Natural killer cell (primary cell): ENCODE results near the gene PLA2G2F. TPM values are rescaled to one million over a fixed set of nuclear protein-coding genes. Genes with fewer than 3 reads are reported as not detected.

Experiments used
- ATAC-seq, 3 donors: fragments of 150-1000 bp in 2 of 3; fragments of 200-7000 bp in 1 of 3; cut with Tn5 transposase; 1 replicate in 1 of 3; 2 replicates in 2 of 3; pipeline ENCODE4 v1.10.0; 2021; ENCODE audit warnings: mild to moderate bottlenecking in 2 of 3, moderate library complexity in 2 of 3
- DNase-seq, 2 donors: peaks; one replicate each; pipeline versions ENCODE4 v3.0.0 to v3.0.0-alpha.2; 2013 to 2021; ENCODE audit warnings: mixed read lengths in 1 of 2
- H3K27ac ChIP-seq: one replicate; pipeline ENCODE4 v1.5.1; 2013; ENCODE audit warnings: mild to moderate bottlenecking, low read length
- H3K27me3 ChIP-seq: one replicate; pipeline ENCODE4 v1.6.1; 2013; ENCODE audit warnings: low read length; ENCODE audit not compliant: control insufficient read depth, insufficient read depth
- H3K36me3 ChIP-seq: one replicate; pipeline ENCODE4 v1.6.1; 2013; ENCODE audit warnings: low read length; ENCODE audit not compliant: control insufficient read depth, insufficient read depth
- H3K4me1 ChIP-seq: one replicate; pipeline ENCODE4 v1.6.1; 2013; ENCODE audit warnings: low read length; ENCODE audit not compliant: control insufficient read depth, insufficient read depth
- H3K4me3 ChIP-seq: one replicate; pipeline ENCODE4 v1.5.1; 2013; ENCODE audit warnings: low read length
- H3K9me3 ChIP-seq: one replicate; pipeline ENCODE4 v1.6.1; 2013; ENCODE audit warnings: low read length; ENCODE audit not compliant: control insufficient read depth, insufficient read depth
- H3K27ac Mint-ChIP-seq, 2 donors: one replicate each; pipeline ENCODE4 v1.8.0; 2022; ENCODE audit warnings: mild to moderate bottlenecking in 2 of 2, mixed read lengths in 2 of 2, moderate library complexity in 1 of 2
- H3K27me3 Mint-ChIP-seq, 2 donors: one replicate each; pipeline ENCODE4 v1.8.0; 2022; ENCODE audit warnings: low read depth in 2 of 2, mixed read lengths in 2 of 2
- H3K36me3 Mint-ChIP-seq: one replicate; pipeline ENCODE4 v1.8.0; 2022; ENCODE audit warnings: mixed read lengths
- H3K4me1 Mint-ChIP-seq, 2 donors: one replicate each; pipeline ENCODE4 v1.8.0; 2022; ENCODE audit warnings: mixed read lengths in 2 of 2
- H3K4me3 Mint-ChIP-seq: one replicate; pipeline ENCODE4 v1.8.0; 2022; ENCODE audit warnings: mild to moderate bottlenecking, moderate library complexity, mixed read lengths
- H3K9me3 Mint-ChIP-seq, 2 donors: one replicate each; pipeline ENCODE4 v1.8.0; 2022; ENCODE audit warnings: mixed read lengths in 2 of 2
- CTCF ChIP-seq: fragments of 200-600 bp; IDR thresholded peaks from one replicate; pipeline ENCODE4 v1.8.0; 2022; ENCODE audit warnings: antibody characterized with exemption
- WGBS: methylation state at CpG from one replicate; pipeline ENCODE4 v1.1.7; 2013; ENCODE audit warnings: missing lambda C conversion rate; ENCODE audit not compliant: insufficient coverage; 5-methylcytosine and 5-hydroxymethylcytosine counted together
- intact Hi-C: fragments of 100-400 bp; cut with micrococcal nuclease; formaldehyde crosslinking; loops from one replicate; pipeline ENCODE4 v1.14.2; 2022
- total RNA-seq, 4 donors: library from RNA; stranded (reverse); fragments of 120-200 nt in 1 of 4; gene quantifications; one replicate each; pipeline versions ENCODE4 v1.2.3 to v1.2.4, GENCODE V29; 2013 to 2022

PLA2G2F gene
- total RNA-seq, 3 donors from 2014 or later (not counting 1 experiment from before 2014, with no cell fraction given): not detected

GRCh38 chr1:20199403-20199802 is 60.3 kb downstream of the PLA2G2F start:
- no peak overlapping the region for H3K4me3 Mint-ChIP-seq
- Histone ChIP-seq H3K27ac (no peak overlapping the region), H3K4me1 (peaks cover 6% of the 10 kb centered on the region), H3K36me3 (no peaks in the 10 kb centered on the region), H3K4me3 (no peak overlapping the region), H3K27me3 (no peaks in the 10 kb centered on the region), H3K9me3 (no peaks in the 10 kb centered on the region)
- 65% methylated on average over 3 of the region's 3 CpGs for WGBS
- no peak for TF ChIP-seq CTCF
- H3K27me3 Mint-ChIP-seq: peaks cover 18 to 27% of the 10 kb centered on the region in 2 donors
- no peak overlapping the region for H3K27ac Mint-ChIP-seq
- no peaks in the 10 kb centered on the region for H3K36me3 Mint-ChIP-seq
- no peak for DNase-seq
- H3K4me1 Mint-ChIP-seq: no peaks in the 10 kb centered on the region
- no peaks in the 10 kb centered on the region for H3K9me3 Mint-ChIP-seq
- ATAC-seq: no peak
- intact Hi-C loops: no loop called here

GRCh38 chr1:20199840-20200239 is 60.7 kb downstream of the PLA2G2F start:
- H3K36me3 Mint-ChIP-seq: no peaks in the 10 kb centered on the region

More at GRCh38 chr1:20199840-20200239, 60.7 kb downstream of the PLA2G2F start:
- Histone ChIP-seq H3K4me1 (peaks cover 4% of the 10 kb centered on the region), H3K27me3 (no peaks in the 10 kb centered on the region), H3K27ac (no peak overlapping the region), H3K36me3 (no peaks in the 10 kb centered on the region), H3K4me3 (no peak overlapping the region), H3K9me3 (no peaks in the 10 kb centered on the region)
- no peak overlapping the region for H3K27ac Mint-ChIP-seq
- no peak overlapping the region for H3K4me3 Mint-ChIP-seq
- ATAC-seq (no peak), DNase-seq (no peak)
- no peak for TF ChIP-seq CTCF
- peaks cover 18 to 27% of the 10 kb centered on the region in 2 donors for H3K27me3 Mint-ChIP-seq
- no peaks in the 10 kb centered on the region for H3K4me1 Mint-ChIP-seq
- intact Hi-C loops: no loop called here
- H3K9me3 Mint-ChIP-seq: no peaks in the 10 kb centered on the region
- WGBS: 51% methylated on average over 2 of the region's 2 CpGs

Other genes with a start within 250 kb of the PLA2G2F start
- gene PLA2G2E, start 215.7 kb upstream of the PLA2G2F start, total RNA-seq: not detected
- not detected for gene PLA2G2A, start 159.7 kb upstream of the PLA2G2F start, total RNA-seq
- gene PLA2G5, start 69.1 kb upstream of the PLA2G2F start, total RNA-seq: not detected
- gene PLA2G2D, start 19.8 kb upstream of the PLA2G2F start, total RNA-seq: not detected
- gene UBXN10, start 46.8 kb downstream of the PLA2G2F start, total RNA-seq: 1 to 10 TPM; 2.5 to 3.6 (median 3.5) TPM
- not detected for gene PLA2G2C, start 47.2 kb downstream of the PLA2G2F start, total RNA-seq
- not detected for gene VWA5B1, start 151.6 kb downstream of the PLA2G2F start, total RNA-seq